HG03469 (cell line): ENCODE results near the gene CFDP1.
"Not testable (repeated sequence)": the region's sequence is repeated elsewhere in the genome, so short reads cannot be mapped to it uniquely, and the experiment has no call there.

ENCODE experiments used
- ATAC-seq: cut with Tn5 transposase; IDR thresholded peaks from one replicate; pipeline ENCODE4 v1.9.1; 2021; ENCODE audit warnings: mild to moderate bottlenecking, moderate library complexity, moderate number of reproducible peaks; ENCODE audit not compliant: unreplicated experiment

Gene CFDP1

DNA sequence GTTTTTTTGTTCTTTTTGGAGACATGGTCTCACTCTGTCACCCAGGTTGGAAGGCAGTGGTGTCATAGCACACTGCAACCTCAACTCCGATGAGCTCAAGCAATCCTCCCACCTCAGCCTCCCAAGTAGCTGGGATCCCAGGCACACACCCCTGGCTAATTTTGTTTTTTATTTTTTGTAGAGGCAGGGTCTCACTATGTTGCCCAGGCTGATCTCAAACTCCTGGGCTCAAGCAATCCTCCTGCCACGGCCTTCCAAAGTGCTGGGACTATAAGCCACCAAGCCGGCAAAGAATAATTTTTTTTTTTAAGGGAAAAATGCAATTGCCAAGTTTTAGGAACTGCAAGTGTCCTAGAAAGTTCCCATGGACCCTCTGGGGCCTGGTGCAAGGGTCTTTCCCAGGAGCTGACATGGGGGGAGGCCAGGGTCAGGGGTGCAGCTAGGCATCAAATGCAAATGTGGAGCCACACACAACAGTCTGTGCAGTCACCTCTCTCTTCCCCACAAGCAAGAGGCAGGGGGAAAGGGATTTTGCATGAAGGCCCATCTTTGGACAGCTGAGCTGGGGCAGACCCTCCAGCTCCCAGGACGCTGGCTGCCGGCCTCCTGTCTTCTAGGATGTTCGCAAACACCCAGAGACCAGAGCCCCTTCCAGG, 161.7 kb downstream of the CFDP1 start:
- ATAC-seq: no peak

- ATAC-seq: not testable (repeated sequence)
Observed at GRCh38 chr16:75269358-75269757, 163.9 kb downstream of the CFDP1 start.

DNA sequence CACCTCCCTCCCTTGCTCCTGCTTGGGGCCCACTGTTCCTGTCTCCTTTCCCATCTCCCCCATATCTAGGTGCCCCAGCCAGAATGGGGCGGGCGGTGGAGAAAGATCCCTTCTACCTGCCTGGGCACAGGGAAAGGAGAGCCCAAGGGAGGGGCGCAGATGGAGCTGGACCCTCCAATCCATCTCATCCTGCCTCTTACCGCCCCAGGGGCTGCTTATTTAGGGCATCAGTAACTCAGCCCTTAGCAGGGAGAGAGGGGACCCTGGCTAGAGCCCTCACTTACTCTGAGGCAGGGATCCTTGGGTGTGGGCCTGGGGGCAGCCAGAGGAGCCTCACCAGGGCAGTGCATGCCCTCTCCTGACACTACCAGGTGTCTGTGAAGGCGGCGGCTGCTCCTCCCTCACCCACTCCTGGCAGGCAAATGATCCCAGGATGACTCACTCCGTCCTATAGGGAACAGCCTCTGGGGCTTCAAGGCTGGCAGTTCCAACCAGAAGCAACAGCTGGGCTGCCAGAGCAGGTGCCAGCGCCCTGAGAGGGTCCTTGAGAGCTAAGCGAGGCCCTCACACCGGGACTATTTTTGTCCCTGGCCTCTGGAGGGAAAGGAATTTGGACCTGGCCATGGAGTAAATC, 165.6 kb downstream of the CFDP1 start:
- no peak for ATAC-seq

DNA sequence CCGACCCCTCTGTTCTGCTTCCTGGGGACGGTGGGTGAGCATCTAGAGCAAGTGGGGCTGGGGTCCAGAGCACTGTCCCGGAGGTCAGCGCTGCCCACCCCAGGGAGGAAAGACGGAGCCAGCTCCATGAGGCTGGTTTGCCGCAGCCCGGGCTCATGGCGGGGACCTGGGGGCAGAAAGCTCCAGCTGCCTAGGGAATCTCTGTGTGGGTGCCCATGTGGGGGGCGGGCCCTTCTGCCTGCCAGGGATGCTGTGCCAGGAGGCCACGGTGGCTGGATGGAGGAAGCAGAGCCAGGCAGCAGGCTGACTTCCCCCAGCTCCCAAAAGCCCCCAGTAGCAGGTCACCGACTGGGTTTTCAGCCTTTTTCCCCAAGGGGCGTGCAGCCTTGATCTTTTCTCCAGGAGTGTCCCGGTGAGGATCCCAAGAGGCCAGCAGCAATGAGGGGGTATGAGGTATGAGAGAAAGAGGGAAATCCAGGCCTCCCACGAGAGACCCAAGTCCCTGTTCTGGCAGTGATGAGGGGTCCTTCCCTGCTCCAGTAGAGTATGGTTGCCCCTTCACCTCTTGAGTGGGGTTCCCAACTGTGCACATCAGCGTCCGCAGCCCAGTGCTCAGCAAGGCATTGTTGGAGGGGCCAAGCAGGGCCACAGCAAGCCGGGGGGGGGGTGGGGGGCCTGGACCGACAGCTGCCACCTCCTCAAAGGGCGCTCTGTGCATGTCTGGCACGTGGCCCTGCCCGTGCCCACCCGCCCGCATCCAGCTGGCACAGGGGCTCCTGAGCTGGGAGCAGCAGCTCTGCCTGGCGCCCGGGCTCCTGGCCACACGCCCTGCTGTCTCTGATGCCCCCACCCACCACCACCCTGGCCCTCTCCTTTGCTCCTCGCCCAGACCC, 166.3 kb downstream of the CFDP1 start:
- ATAC-seq: no peak

GRCh38 chr16:75265911-75266701, 167.2 kb downstream of the CFDP1 start:
- peak; percentile 44 for ATAC-seq

DNA sequence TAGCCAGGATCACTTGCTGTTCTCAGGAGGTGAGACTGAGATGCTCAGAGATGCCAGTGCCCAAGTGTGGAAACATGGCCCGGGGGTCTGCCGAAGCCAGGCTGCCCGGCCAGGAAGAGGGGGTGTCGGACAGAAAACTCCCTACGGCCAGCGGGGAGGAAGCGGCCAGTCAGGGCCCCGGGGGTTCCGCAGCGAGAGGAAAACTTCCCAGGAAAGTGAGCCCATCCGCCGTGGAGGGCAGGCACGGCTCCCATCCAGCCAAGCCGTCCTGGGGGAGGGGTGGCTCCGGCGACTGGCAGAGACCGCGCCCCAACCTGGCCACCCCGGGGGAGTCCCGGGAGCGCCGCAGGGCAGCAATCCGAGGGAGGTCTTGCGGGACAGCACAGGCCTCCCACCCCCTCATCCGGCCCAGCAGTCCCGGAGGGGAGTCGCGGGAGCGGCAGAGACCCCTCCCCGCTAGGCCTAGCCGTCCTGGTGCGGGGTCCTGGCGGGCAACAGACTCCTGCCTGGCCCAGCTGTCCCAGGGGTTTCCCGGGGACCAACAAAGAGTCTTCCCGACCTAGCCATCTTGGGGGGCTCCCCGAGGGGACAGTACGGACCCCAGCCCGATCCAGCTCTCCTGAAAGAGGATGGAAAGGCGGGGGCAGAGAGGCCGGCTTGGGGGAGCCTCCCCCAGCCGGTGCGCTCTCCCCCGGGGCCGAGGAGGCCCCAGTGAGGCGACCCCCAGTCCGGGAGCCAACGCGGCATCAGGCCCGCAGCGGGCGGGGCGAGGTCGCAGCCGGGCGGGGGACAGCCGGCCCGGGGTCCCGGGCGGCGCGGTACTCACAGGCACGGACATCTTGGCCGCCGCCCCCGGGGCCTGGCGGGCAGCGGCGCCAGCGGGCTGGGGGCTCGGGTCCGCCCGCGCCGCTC, 168.0 kb downstream of the CFDP1 start:
- no peak for ATAC-seq

DNA sequence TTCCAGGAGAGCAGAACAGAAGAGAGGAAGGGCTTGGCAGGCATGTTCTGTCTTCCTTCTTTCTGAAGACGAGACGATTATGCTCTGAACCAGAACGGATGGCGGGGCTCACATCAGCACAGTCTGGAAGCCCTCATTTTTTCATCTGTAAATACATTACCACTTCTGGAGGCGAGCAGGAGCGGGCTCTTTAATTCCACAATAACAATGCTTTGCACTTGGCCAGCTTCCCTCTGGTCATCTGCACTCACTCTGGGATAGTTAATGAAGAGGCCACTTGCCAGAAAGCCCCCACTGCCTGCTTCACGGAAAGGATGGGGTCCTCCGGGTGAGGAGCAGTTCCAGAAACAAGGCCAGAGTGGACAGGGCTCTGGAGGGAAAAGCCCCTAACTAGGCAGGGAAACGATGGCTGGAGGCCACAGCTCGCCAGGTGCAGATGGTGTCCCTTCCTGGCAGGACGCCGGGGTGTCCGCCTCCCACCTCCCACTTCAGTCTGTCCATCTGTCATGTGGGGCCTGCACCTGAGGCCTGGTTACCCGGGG, 168.8 kb downstream of the CFDP1 start:
- no peak for ATAC-seq

- no peak for ATAC-seq
Observed at GRCh38 chr16:75263963-75264445, 169.3 kb downstream of the CFDP1 start.

- no peak for ATAC-seq
Observed at GRCh38 chr16:75263291-75263962, 169.9 kb downstream of the CFDP1 start.

DNA sequence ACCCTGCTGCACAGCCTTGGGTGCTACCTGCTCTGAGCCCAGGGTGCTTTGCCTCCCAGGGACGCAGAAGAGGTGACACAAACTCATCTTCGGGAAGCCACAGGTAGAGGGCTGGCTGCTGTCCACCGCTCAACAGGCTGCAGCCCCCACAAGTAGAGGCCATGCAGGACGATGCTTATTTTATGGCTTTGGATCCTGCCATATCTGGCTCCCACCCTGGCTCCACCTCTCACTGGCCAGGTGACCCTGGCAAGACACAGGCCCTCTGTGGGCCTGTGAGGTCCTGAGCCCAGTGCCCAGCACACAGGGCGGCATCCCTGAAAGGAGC, 170.5 kb downstream of the CFDP1 start:
- ATAC-seq: no peak

DNA sequence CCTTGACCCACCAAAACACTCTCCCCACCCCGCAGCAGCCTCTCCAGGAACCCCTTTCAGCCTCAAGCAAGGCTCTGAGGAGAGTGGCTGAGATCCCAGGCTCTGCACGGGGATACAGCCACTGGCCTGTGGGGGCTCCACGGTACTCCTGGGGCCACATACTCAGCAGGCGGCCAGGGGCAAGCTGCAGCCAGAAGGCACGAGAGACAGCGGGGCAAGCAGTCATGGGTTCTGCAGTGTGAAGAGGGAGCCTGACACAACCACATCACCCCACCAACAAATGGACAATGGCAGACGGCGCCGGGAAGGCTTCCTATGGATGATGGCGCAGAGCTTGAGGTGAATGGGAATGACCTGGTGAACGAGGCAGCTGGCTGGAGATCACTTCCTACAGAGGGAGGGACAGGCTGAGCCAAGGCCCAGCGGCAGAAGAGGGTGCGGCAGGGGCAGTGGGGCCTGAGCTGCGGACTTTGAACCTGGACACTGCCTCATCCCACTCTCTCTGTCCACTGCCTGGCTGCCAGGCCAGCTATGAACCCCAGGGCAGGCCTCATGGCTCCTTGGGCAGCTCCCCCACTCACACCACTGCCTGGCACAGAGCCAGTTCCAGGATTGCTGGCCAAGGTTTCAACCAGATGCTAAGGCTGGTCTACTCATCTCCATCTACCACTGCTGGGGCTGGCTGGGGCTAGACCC, 171.1 kb downstream of the CFDP1 start:
- no peak for ATAC-seq

GRCh38 chr16:75261590-75262078, 171.7 kb downstream of the CFDP1 start:
- no peak for ATAC-seq

- no peak for ATAC-seq
Observed at GRCh38 chr16:75260851-75261589, 172.3 kb downstream of the CFDP1 start.

- ATAC-seq: no peak
Observed at GRCh38 chr16:75258807-75259141, 174.5 kb downstream of the CFDP1 start.

GRCh38 chr16:75257886-75258806, 175.2 kb downstream of the CFDP1 start:
- no peak for ATAC-seq

DNA sequence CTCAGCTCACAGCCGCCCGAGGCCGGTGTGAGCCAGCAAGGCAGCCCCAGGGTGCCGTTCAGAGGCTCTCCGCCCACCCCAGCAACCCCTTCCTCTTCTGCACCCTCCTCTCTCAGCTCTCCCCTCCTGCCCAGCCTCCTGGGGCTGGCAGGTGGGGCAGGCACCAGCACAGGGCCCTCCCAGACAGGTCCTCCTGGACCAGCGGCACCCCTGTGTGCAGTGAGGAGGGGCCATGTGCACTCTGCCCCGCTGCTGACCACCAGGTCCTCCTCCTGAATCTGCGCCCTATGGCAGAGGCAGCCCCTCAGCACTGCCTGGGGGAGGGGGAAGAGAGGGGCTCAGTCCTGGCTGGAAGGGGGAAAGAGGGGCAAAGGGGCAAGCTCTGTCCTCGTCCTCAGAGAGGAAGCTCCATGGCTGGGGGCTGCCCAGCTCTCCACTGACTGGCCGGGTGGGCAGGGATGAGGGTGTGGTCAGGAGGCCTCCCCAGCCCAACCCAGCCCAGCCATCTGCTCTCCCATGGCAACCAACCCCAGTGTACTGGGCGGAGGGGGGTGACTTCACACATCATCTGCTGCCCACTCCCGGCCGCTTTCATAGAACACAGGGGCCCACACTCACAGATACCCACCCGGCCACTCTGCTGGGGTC, 176.5 kb downstream of the CFDP1 start:
- ATAC-seq: no peak
